Activated naive CD4-positive, alpha-beta T cell treated with anti-CD3 and anti-CD28 coated beads, Interleukin-2, amount 50 U/mL, for 24 hours (primary cell): ENCODE data around the gene CMTM7.

ENCODE experiments used
- H3K27ac Mint-ChIP-seq: one replicate; pipeline ENCODE4 v1.8.0; 2021; ENCODE audit warnings: mild to moderate bottlenecking, mixed read lengths
- H3K27me3 Mint-ChIP-seq: one replicate; pipeline ENCODE4 v1.8.0; 2021; ENCODE audit warnings: mixed read lengths
- H3K36me3 Mint-ChIP-seq: one replicate; pipeline ENCODE4 v1.8.0; 2021; ENCODE audit warnings: mixed read lengths
- H3K4me1 Mint-ChIP-seq: one replicate; pipeline ENCODE4 v1.8.0; 2021; ENCODE audit warnings: mixed read lengths
- H3K4me3 Mint-ChIP-seq: one replicate; pipeline ENCODE4 v1.8.0; 2021; ENCODE audit warnings: mild to moderate bottlenecking, mixed read lengths
- H3K9me3 Mint-ChIP-seq: one replicate; pipeline ENCODE4 v1.8.0; 2021; ENCODE audit warnings: mixed read lengths

CMTM7 gene

DNA sequence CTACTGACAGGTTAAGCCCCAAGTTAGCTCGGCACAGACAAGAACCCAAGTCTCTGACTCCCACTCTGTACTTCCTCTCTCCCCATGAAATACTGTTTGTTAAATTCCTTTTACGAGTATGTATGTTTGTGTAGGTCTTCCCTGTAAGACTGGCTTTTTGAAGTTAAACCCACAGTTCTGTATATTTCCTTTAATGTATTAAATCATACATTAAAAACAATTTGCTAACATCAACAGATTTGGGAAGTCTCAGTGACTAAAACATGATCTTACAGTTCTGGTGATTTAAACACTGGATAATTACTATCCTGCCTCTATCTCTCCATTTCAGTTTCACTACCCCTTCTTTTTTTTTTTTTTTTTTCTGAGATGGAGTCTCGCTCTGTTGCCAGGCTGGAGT, 106.6 kb downstream of the CMTM7 start:
- no peak overlapping the region for H3K4me3 Mint-ChIP-seq
- peaks cover 58% of the 10 kb centered on the region for H3K4me1 Mint-ChIP-seq
- H3K9me3 Mint-ChIP-seq, result no peaks in the 10 kb centered on the region
- peak overlapping the region; percentile 49 for H3K27ac Mint-ChIP-seq
- no peaks in the 10 kb centered on the region for H3K27me3 Mint-ChIP-seq
- H3K36me3 Mint-ChIP-seq, result peaks cover 7% of the 10 kb centered on the region

DNA sequence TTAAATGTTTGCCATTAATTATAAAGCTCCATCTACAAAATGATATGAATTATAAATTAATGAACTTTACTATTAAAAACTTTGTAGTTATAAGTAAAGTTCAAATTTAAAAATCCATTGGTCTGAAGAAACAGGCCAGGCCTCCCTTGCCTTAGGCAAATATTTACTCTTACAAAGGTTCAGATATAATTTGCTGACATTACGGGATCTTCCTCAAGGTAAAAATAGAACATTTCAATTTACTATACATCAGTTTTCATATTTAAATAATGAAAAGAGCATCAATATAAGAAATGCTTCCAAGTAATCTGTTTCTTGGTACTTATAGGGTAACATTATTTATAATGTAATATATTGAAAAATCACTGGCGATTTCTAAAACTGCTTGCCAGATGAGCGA, 107.3 kb downstream of the CMTM7 start:
- peaks cover 60% of the 10 kb centered on the region for H3K4me1 Mint-ChIP-seq
- no peaks in the 10 kb centered on the region for H3K27me3 Mint-ChIP-seq
- H3K4me3 Mint-ChIP-seq, result no peak overlapping the region
- H3K9me3 Mint-ChIP-seq, result no peaks in the 10 kb centered on the region
- peaks cover 7% of the 10 kb centered on the region for H3K36me3 Mint-ChIP-seq
- no peak overlapping the region for H3K27ac Mint-ChIP-seq

DNA sequence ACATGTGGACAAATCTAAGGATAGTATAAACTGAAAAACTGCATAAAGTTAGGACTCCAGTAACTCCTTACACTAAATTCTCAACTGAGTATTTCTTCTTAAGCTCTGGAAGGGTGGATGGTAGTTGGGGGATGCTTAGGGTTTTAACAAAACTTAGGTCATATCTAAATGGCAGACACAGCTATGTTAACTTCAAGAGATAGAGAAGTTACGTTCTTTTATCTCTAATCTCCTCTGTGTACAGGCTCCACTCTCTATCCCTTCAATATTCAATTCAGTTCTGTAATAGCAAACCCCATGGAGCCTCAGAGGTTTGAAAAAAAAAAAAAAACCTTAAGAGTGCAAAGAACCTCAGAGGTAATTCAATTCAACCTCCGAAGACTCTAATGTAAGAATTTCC, 107.9 kb downstream of the CMTM7 start:
- H3K4me3 Mint-ChIP-seq, result no peak overlapping the region
- H3K27me3 Mint-ChIP-seq, result no peaks in the 10 kb centered on the region
- peaks cover 60% of the 10 kb centered on the region for H3K4me1 Mint-ChIP-seq
- H3K9me3 Mint-ChIP-seq, result no peaks in the 10 kb centered on the region
- H3K36me3 Mint-ChIP-seq, result peaks cover 7% of the 10 kb centered on the region
- peak overlapping the region; percentile 12 for H3K27ac Mint-ChIP-seq

DNA sequence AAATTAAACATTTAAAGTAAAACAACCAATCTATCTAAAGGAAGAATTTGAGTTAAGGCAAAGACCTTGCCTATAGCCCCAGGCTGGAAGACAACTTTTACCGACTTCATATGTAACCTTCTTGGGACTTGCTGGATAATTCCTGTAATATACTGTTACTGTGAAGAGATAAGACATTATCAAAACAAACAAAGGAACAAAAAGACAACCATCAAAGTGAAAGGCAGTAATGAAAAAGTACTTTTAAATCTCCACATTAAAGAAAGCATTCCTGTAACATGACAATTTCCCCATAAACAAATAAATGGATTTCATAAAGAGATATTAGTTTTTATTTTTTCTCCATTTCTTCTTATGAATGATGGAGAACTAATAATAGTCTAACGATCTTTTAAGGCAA, 108.6 kb downstream of the CMTM7 start:
- Mint-ChIP-seq H3K4me1 (peaks cover 57% of the 10 kb centered on the region), H3K4me3 (peak overlapping the region; percentile 96), H3K9me3 (no peaks in the 10 kb centered on the region), H3K27me3 (no peaks in the 10 kb centered on the region), H3K36me3 (peaks cover 7% of the 10 kb centered on the region), H3K27ac (no peak overlapping the region)

DNA sequence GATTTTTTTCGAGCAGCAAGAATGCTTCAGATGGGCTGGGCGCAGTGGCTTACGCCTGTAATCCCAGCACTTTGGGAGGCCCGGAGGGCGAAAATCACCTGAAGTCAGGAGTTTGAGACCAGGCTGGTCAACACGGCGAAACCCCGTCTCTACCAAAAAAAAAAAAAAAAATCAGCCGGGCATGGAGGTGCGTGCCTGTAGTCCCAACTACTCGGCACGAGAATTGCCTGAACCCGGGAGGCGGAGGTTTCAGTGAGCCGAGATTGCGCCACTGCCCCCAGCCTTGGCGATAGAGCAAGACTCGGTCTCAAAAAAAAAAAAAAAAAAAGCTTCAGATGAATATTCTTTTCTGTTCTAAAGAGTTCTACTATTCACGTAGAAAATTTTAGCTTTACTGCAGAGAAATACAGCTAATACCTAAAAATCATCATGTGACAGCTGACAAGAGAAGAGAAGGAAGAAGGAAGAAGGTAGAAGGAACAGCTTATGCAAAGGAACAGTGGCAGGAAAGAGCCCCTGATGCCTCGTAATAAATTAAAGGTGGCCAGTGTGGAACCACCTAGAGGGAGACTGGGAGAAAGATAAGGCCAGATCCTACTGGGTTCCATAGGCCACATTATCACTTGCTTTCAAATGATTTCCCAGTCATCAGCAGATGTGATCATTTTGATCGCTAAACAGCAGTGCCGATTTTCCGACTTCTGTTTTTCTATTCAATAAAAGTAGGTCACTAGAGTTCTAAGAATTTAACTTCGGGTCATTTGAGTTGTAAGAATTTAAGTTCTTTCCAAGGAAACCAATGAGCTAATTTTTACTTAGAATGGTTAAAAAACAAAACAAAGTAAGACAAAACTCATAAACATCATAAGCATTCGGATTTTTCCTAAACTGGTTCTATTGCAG, 109.5 kb downstream of the CMTM7 start:
- H3K4me3 Mint-ChIP-seq, result peak overlapping the region; percentile 96
- H3K4me1 Mint-ChIP-seq, result peaks cover 49% of the 10 kb centered on the region
- H3K9me3 Mint-ChIP-seq, result no peaks in the 10 kb centered on the region
- peaks cover 7% of the 10 kb centered on the region for H3K36me3 Mint-ChIP-seq
- H3K27me3 Mint-ChIP-seq, result no peaks in the 10 kb centered on the region
- H3K27ac Mint-ChIP-seq, result peak overlapping the region; percentile 55

DNA sequence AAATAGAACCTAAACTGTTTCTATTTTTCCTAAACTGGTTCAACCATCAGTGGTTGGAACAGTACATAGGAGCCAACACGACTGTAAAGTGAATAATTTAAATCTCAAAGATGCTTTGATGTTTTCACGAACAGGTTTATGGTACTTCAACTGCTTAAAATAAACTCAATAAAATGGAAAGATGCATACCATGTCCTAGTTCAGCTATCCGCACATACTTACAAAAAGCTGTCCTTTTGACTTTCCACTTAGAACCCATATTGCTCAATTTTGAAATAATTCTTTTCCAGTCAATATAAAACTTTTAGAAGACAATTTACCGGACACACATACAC, 110.1 kb downstream of the CMTM7 start:
- Mint-ChIP-seq H3K9me3 (no peaks in the 10 kb centered on the region), H3K36me3 (peaks cover 4% of the 10 kb centered on the region), H3K27me3 (no peaks in the 10 kb centered on the region), H3K4me1 (peaks cover 42% of the 10 kb centered on the region), H3K4me3 (peak overlapping the region; percentile 96), H3K27ac (peak overlapping the region; percentile 62)

DNA sequence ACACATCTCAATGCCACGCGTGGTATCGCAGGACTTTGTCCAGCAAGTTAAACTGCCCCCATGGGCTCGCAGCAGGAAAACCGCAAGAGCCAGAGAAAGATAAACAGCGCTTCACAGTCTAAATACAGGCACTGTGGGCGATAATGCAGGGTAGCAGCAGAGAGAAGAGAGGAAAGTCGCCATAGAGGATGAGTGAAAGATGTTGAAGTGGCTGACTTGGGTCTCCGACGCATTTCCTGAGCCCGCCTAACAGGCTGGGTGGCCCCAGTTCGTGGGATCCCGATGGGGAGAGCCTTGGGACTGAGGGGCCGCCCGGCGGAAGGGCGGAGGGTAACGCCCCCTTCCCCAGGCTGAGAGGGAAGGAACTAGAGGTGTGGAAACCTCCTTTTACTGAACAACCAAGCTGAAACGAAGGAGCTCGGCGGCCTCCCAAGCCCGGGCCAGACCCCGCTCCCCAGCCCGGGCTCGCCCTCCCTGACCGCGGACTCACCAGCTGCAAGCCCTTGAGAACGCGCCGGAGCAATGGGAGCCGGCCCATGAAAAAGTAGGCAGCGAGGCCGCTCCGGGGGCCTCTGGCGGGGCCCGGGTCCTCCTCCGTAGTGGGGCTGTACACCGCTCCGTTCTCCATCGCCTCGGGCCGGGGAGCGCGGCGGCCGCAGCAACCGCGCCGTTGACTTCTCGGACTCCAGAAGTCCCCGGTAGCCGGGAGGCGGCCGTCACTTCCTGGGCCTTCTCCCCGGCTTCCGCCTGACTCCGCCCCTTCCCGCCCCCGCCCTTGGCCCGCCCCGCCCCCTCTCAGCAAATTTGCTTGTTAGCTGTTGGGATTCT, 110.7 kb downstream of the CMTM7 start, which contains the start of gene CMTM6:
TSS of gene CMTM6 (minus strand) at position 735 of the 828 bp plus-strand sequence. CDS start at position 628, 107 bp downstream.
- no peaks in the 10 kb centered on the region for H3K27me3 Mint-ChIP-seq
- peak within 1 kb of the TSS; percentile 99 for H3K27ac Mint-ChIP-seq
- H3K9me3 Mint-ChIP-seq, result no peaks in the 10 kb centered on the region
- H3K4me3 Mint-ChIP-seq, result peak within 1 kb of the TSS; percentile 96
- peaks cover 3% of the 10 kb centered on the region for H3K36me3 Mint-ChIP-seq
- H3K4me1 Mint-ChIP-seq, result peaks cover 40% of the 10 kb centered on the region

DNA sequence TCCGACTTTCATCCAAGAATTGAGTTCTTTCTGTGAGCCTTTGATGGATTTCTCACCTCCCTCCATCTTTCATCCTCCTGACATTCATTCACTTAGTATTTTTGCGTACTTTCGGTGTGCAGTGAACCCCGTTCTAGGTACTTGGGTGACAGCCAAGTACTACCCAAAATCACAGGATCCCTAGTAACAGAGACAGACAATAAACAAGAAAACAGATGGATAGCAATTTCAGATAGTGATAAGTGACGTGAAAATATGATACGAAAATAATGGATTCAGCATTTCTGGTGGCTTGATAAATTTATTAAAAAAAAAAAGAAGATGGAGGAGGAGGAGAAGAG, 111.3 kb downstream of the CMTM7 start:
- Mint-ChIP-seq H3K36me3 (peaks cover 3% of the 10 kb centered on the region), H3K9me3 (no peaks in the 10 kb centered on the region), H3K4me3 (peak overlapping the region; percentile 96), H3K27me3 (no peaks in the 10 kb centered on the region), H3K27ac (peak overlapping the region; percentile 99), H3K4me1 (peaks cover 39% of the 10 kb centered on the region)
